NCI-H524 treated with DMSO at 0.1 percent for 48 hours (cell line): Measurements from ENCODE around the gene SKIL.

Source experiments
- DNase-seq: peaks from one replicate; lab custom pipeline; 2025; lab: John Stamatoyannopoulos, UW

SKIL gene

DNA sequence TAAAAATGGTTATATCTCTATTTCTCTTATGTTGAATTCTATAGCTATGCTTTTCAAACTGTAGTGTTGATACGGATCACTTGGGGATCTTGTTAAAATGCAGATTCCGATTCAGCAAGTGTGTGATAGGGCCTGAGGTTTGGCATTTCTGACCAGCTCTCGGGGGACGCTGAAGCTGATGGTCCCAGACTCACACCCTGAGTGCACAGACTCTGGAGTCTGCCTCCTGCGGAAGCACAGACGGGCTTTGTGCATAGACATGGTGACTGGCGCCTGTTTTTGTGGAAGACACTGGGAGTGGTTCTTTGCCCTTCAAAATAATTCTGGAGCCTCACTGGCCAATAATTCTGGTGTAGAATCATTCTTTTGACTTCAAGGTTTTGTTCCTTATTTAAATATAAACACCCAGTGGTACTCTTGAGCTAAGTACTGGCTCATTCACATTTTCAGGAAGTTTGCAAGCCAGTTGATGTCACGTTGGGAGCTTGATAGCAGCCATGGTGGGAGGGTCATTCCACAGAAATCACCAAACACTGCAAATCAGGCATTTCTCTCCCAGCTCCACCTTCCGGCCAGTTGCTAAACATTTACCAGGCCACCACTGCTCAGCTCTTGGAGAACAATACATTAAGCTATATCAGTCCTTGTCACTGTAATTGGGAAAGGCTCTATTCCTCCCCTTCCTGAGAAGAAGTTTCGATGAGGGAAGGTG is 80.3 kb downstream of the SKIL start:
- no peak for DNase-seq

GRCh38 chr3:170438836-170439235 is 81.3 kb downstream of the SKIL start:
- no peak for DNase-seq

DNA sequence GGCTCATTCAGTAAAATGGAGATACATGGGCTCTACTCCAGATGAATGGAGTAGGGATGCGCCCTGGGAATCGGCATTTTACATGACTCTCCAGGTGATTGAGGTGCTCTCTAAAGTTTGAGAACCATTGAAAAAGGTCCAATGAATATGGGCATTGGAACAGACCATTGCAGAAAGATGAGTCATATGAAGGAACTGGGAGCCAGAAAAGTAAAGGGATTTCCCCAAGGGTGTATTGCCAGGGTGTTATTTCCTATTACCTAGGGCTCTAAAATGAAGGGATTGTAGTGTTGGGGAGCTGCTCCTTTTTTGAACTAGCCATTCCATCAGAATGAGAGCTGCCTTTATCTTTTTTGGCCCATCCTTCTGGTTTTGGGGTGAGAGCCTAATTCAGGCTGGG is 82.8 kb downstream of the SKIL start:
- DNase-seq = no peak

GRCh38 chr3:170441412-170441811 is 83.9 kb downstream of the SKIL start:
- DNase-seq = no peak

DNA sequence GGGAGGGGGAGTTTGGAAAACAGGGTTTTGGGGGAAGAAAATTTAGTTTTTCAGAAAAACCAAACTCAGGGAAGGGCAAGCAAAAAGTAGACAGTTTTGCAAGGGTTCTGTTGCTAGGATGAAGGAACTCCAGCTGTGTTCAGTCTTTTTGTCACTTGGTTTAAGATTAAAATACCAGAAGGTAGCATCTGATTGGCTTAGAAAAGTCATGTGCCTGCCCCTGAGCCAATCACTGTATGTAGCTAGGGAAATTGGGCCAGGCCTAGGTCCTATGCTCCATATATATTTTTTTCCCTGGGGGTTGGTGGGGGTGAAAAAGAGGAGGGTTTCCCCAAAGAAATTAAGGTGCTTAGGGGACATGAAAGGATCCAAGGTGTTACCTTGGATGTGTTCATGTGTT is 85.4 kb downstream of the SKIL start:
- no peak for DNase-seq

DNA sequence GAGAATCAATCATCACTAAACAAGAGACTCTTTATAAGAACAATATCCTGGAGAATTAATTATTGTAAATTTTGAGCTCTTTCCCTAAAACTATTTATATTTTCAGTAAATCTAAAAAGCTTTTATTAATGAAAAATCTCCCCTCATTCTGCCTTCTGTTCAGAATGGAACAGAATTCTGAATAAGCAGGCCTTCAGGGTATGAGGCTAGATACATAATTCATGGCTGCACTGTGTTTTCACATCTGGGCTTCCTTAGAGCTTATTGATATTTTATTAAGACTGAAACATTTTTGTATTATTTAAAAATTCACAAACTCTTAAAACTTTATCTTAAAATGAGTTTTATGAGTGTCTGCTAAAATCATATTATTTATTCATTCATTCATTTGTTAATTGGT is 85.9 kb downstream of the SKIL start:
- DNase-seq = no peak
